GM21360 (cell line): ENCODE results near the gene HAUS5.
A peak's percentile ranks its signal among the peaks of the same experiment; 100 is the strongest.
"Not testable (repeated sequence)": the region's sequence is repeated elsewhere in the genome, so short reads cannot be mapped to it uniquely, and the experiment has no call there.

Experiments
- ATAC-seq: cut with Tn5 transposase; IDR thresholded peaks from one replicate; pipeline ENCODE4 v1.9.1; 2021; ENCODE audit warnings: mild to moderate bottlenecking, moderate library complexity; ENCODE audit not compliant: unreplicated experiment

Gene HAUS5

GRCh38 chr19:35607170-35607569, 5.4 kb upstream of the HAUS5 start:
- not testable (repeated sequence) for ATAC-seq

DNA sequence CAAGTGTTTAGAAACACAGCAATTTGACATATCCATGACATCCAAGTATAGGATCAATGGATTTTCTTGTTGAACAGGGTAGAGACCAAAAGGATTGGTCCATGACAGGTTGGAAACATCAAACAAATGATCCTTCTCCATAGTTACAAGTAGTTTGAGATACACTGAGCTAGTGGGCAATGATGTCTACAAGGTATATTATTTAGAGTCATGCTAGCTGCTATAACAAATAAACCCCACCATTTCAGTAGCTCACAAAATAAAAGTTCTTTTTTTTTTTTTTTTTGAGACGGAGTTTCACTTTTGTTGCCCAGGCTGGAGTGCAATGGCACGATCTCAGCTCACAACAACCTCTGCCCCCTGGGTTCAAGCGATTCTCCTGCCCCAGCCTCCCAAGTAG, 4.9 kb upstream of the HAUS5 start:
- ATAC-seq, result no peak

GRCh38 chr19:35608251-35608650, 4.3 kb upstream of the HAUS5 start:
- ATAC-seq, result no peak

GRCh38 chr19:35609851-35610353, 2.6 kb upstream of the HAUS5 start:
- ATAC-seq, result no peak

GRCh38 chr19:35612224-35612558, 344 bp upstream of the HAUS5 start:
- no peak for ATAC-seq

GRCh38 chr19:35613574-35613973, 1.0 kb downstream of the HAUS5 start:
- ATAC-seq, result no peak

GRCh38 chr19:35615036-35615435, 2.5 kb downstream of the HAUS5 start:
- no peak for ATAC-seq

DNA sequence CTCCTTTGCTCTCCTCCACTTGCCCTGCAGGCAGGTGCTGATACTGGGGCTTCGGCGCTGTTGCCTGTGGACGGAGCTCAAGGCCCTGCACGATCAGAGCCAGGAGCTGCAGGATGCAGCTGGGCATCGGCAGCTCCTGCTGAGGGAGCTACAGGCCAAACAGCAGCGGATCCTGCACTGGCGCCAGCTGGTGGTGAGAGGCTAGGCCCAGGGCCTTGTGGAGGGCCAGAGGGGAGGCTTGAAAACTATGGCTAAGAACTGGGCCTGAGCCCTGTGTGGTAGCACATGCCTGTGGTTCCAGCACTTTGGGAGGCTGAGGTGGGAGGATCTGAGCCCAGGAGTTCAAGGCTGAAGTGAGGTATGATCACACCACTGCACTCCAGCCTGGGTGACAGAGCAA, 6.3 kb downstream of the HAUS5 start:
- no peak for ATAC-seq

GRCh38 chr19:35619290-35619923, 6.9 kb downstream of the HAUS5 start:
- ATAC-seq, result no peak

DNA sequence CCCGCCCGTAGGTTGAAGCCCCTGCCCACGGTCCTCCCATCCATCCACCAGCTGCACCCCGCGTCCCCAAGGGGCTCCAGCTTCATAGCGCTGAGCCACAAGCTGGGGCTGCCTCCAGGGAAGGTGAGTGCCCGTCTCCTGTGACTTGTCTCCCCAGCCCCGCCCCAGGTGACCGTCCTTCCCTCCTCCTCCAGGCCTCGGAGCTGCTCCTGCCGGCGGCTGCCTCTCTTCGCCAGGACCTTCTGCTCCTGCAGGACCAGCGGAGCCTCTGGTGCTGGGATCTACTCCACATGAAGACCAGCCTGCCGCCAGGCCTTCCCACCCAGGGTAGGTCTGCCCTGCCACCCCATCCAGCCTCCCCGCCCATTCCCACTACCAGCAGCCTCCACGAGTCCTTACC, 7.5 kb downstream of the HAUS5 start:
- no peak for ATAC-seq

- no peak for ATAC-seq
These were observed 9.2 kb downstream of the HAUS5 start for GRCh38 chr19:35621708-35622107.

DNA sequence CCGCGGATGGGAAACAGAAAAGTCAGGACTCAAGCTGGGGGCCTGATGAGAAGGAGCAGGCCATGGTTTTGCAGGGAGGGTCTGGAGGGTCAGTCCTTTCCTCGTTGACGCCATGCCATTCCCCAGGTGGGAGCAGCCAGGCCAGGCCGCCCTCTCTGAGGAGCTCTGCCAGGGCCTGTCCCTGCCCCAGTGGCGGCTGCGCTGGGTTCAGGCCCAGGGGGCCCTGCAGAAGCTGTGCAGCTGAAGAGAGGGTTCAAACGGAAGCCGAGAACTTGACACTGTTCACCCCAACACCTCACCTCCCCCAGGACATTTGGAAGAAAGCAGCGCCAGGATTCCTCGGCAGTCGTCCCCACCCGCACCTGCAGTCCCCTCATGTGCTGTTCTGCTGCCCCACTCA, 10.2 kb downstream of the HAUS5 start:
- no peak for ATAC-seq

GRCh38 chr19:35623327-35624010, 10.9 kb downstream of the HAUS5 start:
- ATAC-seq, result no peak

- no peak for ATAC-seq
These were observed 15.7 kb downstream of the HAUS5 start for GRCh38 chr19:35628264-35628564.

- peak; percentile 95 for ATAC-seq
These were observed 16.2 kb downstream of the HAUS5 start, which contains the start of gene RBM42 for GRCh38 chr19:35628565-35629331. Gene RBM42 (plus strand): TSS chr19:35629036. CDS start chr19:35629154, 118 bp downstream.

DNA sequence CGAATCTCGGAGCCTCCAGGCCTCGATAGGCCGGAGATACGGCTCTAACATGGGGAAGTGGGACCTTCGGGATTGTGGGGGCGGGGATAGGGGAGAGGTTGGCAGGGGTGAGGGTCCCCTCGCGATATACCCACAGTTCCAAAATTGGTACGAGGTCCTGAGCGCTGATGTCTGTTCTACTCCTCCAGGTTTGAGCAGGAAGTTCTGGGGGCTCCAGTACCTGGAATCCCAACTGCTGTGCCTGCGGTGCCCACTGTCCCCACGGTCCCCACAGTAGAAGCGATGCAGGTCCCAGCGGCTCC, 16.7 kb downstream of the HAUS5 start:
- no peak for ATAC-seq

GRCh38 chr19:35633727-35634440, 21.3 kb downstream of the HAUS5 start:
- no peak for ATAC-seq

DNA sequence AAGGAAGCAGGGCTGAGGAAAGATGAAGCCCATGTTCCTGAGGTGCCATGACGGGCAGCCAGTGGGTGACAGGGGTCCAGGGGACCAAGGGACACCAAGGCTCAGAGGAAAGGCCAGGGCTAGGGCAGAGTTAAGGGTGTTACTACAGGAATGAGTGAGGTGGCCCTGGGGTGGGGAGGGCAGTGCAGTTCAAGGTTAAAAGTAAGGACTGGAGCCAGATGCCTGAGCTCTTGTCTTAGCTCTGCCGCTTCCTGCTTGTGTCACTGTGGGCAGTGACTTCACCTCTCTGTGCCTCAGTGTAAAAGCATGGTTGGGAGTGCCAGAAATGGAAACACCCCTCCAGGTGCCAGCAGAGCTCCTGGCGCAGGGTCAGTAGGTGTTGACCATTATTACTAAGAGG, 24.1 kb downstream of the HAUS5 start:
- no peak for ATAC-seq

GRCh38 chr19:35637165-35637564, 24.6 kb downstream of the HAUS5 start:
- ATAC-seq, result no peak

GRCh38 chr19:35639321-35639639, 26.7 kb downstream of the HAUS5 start:
- ATAC-seq, result no peak

DNA sequence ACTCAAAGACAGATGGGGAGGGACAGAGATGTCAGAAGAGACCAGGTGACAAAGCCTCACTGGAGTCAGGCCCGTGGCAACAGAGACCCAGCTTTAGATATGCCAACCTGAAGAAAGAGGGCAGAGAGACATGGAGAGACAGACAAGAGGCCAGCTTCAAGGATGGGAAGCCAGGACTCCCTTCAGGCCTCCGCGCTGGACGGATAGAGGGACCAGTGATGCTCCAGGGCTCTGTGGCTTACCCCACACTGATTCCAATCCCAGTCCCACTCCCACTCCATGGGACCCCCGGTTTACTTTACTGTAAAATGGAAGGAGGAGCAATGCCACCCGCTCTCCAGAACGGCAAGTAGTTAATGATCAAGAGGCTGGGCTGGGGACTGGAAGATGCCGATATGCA, 27.3 kb downstream of the HAUS5 start:
- no peak for ATAC-seq
